HepG2 (cell line): ENCODE data around the gene ACTG2. TPM values are rescaled to one million over a fixed set of nuclear protein-coding genes. Genes with fewer than 3 reads are reported as not detected.

Experiments used
- ARID4A ChIP-seq: sonication (generic); formaldehyde crosslinking; IDR thresholded peaks from 2 replicates; pipeline ENCODE4 v1.5.0; 2020; ENCODE audit warnings: mild to moderate bottlenecking, missing genetic modification reagents, borderline replicate concordance
- CENPX ChIP-seq: sonication (generic); formaldehyde crosslinking; IDR thresholded peaks from 2 replicates; pipeline ENCODE4 v1.9.0; 2021; ENCODE audit warnings: mild to moderate bottlenecking, missing genetic modification reagents, moderate library complexity
- CREBL2 ChIP-seq: sonication (generic); formaldehyde crosslinking; IDR thresholded peaks from 2 replicates; pipeline ENCODE4 v1.8.1; 2023; ENCODE audit warnings: missing genetic modification reagents, mild to moderate bottlenecking, borderline replicate concordance
- FUBP1 ChIP-seq: sonication (generic); formaldehyde crosslinking; IDR thresholded peaks from 2 replicates; pipeline ENCODE4 v1.5.1; 2020; ENCODE audit warnings: missing genetic modification reagents, mild to moderate bottlenecking, borderline replicate concordance
- KLF12 ChIP-seq: sonication (generic); formaldehyde crosslinking; IDR thresholded peaks from 2 replicates; pipeline ENCODE4 v1.4.0; 2020; ENCODE audit warnings: missing genetic modification reagents, borderline replicate concordance
- MEF2D ChIP-seq: sonication (generic); formaldehyde crosslinking; IDR thresholded peaks from 2 replicates; pipeline ENCODE4 v1.5.1; 2020; ENCODE audit warnings: mild to moderate bottlenecking, missing genetic modification reagents
- MTA3 ChIP-seq: sonication (generic); formaldehyde crosslinking; IDR thresholded peaks from 2 replicates; pipeline ENCODE4 v1.4.0; 2020; ENCODE audit warnings: missing genetic modification reagents
- NFRKB ChIP-seq: fragments of 450-650 bp; IDR thresholded peaks from 2 replicates; pipeline ENCODE4 v1.6.1; 2017
- SALL1 ChIP-seq: sonication (generic); formaldehyde crosslinking; IDR thresholded peaks from 2 replicates; pipeline ENCODE4 v1.8.0; 2022; ENCODE audit warnings: mild to moderate bottlenecking, missing genetic modification reagents
- SETDB1 ChIP-seq: sonication (generic); formaldehyde crosslinking; IDR thresholded peaks from 2 replicates; pipeline ENCODE4 v1.5.1; 2020; ENCODE audit warnings: missing genetic modification reagents, mild to moderate bottlenecking, borderline replicate concordance
- TARDBP ChIP-seq: sonication (generic); formaldehyde crosslinking; IDR thresholded peaks from 2 replicates; pipeline ENCODE4 v1.8.0; 2022; ENCODE audit warnings: mild to moderate bottlenecking, missing genetic modification reagents
- TFDP1 ChIP-seq: IDR thresholded peaks from 2 replicates; pipeline ENCODE4 v1.6.1; 2016; ENCODE audit warnings: missing compliant biosample characterization, missing genetic modification reagents, borderline replicate concordance
- ZC3H13 ChIP-seq: sonication (generic); formaldehyde crosslinking; IDR thresholded peaks from 2 replicates; pipeline ENCODE4 v1.8.1; 2023; ENCODE audit warnings: mild to moderate bottlenecking, missing genetic modification reagents, moderate library complexity
- ZFP36L2 ChIP-seq: sonication (generic); formaldehyde crosslinking; IDR thresholded peaks from 2 replicates; pipeline ENCODE4 v1.4.0; 2020; ENCODE audit warnings: missing genetic modification reagents
- ZNF282 ChIP-seq: fragments of 450-650 bp; IDR thresholded peaks from 2 replicates; pipeline ENCODE4 v1.6.1; 2018; ENCODE audit not compliant: partially characterized antibody
- ZNF564 ChIP-seq: sonication (generic); formaldehyde crosslinking; IDR thresholded peaks from 2 replicates; pipeline ENCODE4 v1.8.1; 2023; ENCODE audit warnings: mild to moderate bottlenecking, missing genetic modification reagents
- ZNF577 ChIP-seq: sonication (generic); formaldehyde crosslinking; IDR thresholded peaks from 2 replicates; pipeline ENCODE4 v1.4.0; 2020; ENCODE audit warnings: mild to moderate bottlenecking, low read depth, missing genetic modification reagents, borderline replicate concordance
- ZNF772 ChIP-seq: sonication (generic); formaldehyde crosslinking; IDR thresholded peaks from 2 replicates; pipeline ENCODE4 v1.5.0; 2020; ENCODE audit warnings: mild to moderate bottlenecking, missing genetic modification reagents
- ZSCAN12 ChIP-seq: sonication (generic); formaldehyde crosslinking; IDR thresholded peaks from 2 replicates; pipeline ENCODE4 v1.9.0; 2021; ENCODE audit warnings: mild to moderate bottlenecking, missing genetic modification reagents
- polyA plus RNA-seq, 8 experiments: library from polyadenylated mRNA; depleted of rRNA in 3 of 8; stranded (reverse) in 7 of 8; unstranded in 1 of 8; fragments of >200 nt; fragmentation: Illumina TruSeq in 4 of 8; extraction: Trizol in 4 of 8; gene quantifications; 2 replicates each; pipeline versions ENCODE4 v1.2.1 to v1.2.3, GENCODE V29; 2011 to 2016; ENCODE audit warnings: low read depth in 4 of 8, missing spikeins in 1 of 8, mixed read lengths in 1 of 8; ENCODE audit not compliant: insufficient read depth in 1 of 8
- total RNA-seq, 5 experiments: library from RNA; depleted of rRNA; stranded (reverse); fragments of >200 nt; fragmentation: Illumina TruSeq; extraction: Trizol; gene quantifications; 2 replicates each; pipeline ENCODE4 v1.2.3, GENCODE V29; 2016; ENCODE audit warnings: low read depth in 1 of 5

ACTG2 gene
- total and polyA plus RNA-seq, 2 of the 13 experiments (the other 11 are each of a cell fraction or from before 2014, with no cell fraction given) = 0.13 TPM; not detected in 1

GRCh38 chr2:73926493-73927327 is 33.9 kb downstream of the ACTG2 start, which contains the start of gene DGUOK (continued):
- TF ChIP-seq FUBP1 (CRISPR knock-in tag) (no peak), ZSCAN12 (CRISPR knock-in tag) (no peak), KLF12 (CRISPR knock-in tag) (no peak; the same call in 1 of the 2 replicates), MEF2D (CRISPR knock-in tag) (peak; percentile 71), ZNF577 (CRISPR knock-in tag) (peak; percentile 75; the same call in 1 of the 2 replicates), ZFP36L2 (no peak), MTA3 (CRISPR knock-in tag) (no peak), ZNF282 (no peak), CENPX (CRISPR knock-in tag) (no peak), SETDB1 (CRISPR knock-in tag) (no peak), ZNF772 (CRISPR knock-in tag) (peak; percentile 96), ZNF564 (CRISPR knock-in tag) (peak; percentile 87), SALL1 (CRISPR knock-in tag) (peak; percentile 95), NFRKB (no peak), CREBL2 (CRISPR knock-in tag) (peak; percentile 52; the same call in 1 of the 2 replicates), ZC3H13 (CRISPR knock-in tag) (0 out of 2 replicates have a peak, but pooled peaks have one; percentile 38), TFDP1 (CRISPR knock-in tag) (peak; percentile 71), ARID4A (peak; percentile 98), TARDBP (CRISPR knock-in tag) (peak; percentile 94)
